Limb (tissue), 2 donors: ENCODE measurements around the gene TRIM69.
"Not testable (repeated sequence)": the region's sequence is repeated elsewhere in the genome, so short reads cannot be mapped to it uniquely, and the experiment has no call there.

Experiments
- DNase-seq, 2 donors: peaks; one replicate each; pipeline ENCODE4 v3.0.0-alpha.2; 2016; ENCODE audit errors: extremely low spot score in 2 of 2

TRIM69 gene

DNA sequence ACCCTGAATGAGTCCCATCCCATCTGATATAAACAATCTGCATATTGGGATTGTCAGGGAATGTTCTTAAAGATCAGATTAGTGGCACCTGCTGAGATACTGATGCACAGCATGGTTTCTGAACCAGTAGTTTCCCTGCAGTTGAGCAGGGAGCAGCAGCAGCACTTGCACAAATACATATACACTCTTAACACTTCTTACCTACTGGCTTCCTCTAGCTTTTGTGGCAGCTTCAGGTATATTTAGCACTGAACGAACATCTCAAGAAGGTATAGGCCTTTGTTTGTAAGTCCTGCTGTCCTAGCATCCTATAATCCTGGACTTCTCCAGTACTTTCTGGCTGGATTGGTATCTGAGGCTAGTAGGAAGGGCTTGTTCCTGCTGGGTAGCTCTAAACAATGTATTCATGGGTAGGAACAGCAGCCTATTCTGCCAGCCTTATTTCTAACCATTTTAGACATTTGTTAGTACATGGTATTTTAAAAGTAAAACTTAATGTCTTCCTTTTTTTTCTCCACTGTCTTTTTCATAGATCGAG is 20.5 kb upstream of the TRIM69 start:
- no peak for DNase-seq

DNA sequence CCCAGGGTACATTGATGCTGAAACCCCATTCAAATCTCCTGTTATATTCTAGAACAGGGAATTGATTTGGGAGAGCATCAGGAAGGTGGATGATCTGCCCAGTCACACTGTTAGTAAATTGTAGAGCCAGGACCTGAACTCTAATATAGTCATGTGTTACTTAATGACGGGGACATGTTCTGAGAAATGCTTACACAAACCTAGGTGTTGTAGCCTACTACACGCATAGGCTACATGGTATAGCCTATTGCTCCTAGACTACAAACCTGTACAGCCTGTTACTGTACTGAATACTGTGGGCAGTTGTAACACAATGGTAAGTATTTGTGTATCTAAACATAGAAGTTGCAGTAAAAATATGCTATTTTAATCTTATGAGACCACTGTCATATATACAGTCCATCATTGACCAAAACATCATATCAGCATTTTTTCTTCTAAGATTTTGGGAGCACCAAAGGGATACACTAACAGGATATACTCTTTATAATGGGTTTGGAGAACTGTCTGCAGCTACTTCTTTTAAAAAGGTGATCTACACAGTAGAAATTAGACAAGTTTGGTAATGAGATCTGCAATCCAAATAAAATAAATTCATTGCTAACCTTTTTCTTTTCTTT is 19.2 kb upstream of the TRIM69 start:
- DNase-seq, result no peak

DNA sequence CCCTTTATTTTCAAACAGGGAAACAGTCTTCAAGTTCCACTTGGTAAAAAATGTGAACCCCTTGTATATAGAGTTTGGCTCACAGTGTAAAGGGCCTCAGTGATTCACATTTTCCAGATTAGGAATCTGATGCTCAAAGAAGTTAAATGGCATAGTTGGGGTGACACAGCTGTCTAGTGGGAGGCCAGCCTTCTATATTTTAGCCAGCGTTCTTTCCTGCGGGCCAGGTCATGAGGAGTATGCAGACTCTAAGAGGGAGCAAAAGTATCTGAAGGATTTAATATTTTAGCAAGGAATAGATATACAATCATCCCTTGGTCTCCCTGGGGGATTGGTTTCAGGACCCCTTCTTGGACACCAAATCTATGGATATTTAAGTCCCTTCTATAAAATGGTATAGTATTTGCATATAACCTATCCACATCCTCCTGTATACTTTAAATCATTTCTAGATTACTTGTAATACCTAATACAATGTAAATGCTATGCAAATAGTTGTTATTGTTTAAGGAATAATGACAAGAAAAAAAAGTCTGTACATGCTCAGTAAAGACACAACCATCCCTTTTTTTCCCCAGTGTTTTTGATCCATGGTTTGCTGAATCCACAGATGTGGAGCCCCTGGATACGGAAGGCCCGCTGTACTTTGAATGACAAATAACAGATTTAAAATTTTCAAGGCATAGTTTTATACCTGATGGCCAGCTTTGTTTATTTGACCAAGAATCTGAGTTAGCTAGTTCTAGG is 18.0 kb upstream of the TRIM69 start:
- no peak for DNase-seq

DNA sequence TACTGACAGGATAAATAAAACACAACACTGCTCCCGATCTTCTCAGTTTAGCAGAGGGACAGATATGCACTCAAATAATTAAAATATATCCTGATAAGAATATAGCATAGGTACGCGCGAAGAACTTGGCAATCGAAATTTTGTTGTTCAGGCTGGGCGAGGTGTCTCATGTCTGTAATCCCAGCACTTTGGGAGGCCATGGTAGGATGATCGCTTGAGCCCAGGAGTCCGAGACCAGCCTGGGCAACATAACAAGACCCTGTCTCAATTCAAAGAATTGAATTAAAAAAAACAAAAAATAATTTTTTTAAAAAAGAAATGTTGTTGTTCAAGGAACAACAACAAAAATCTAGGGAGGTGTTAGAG is 17.4 kb upstream of the TRIM69 start:
- DNase-seq, result no peak

- no peak for DNase-seq
Observed at GRCh38 chr15:44719293-44719999, 16.9 kb upstream of the TRIM69 start.

DNA sequence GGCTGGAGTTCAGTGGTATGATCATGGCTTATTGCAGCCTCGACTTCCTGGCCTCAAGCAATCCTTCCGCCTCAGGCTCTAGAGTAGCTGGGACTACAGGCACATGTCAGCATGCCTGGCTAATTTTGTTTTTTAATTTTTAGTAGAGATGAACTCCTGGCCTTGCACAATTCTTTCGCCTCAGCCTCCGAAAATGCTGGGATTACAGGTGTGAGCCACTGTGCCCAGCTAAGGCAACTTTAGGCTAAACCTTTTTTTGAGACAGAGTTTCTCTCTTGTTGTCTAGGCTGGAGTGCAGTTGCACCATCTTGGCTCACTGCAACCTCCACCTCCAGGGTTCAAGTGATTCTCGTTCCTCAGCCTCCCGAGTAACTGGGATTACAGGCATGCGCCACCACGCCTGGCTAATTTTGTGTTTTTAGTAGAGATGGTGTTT is 16.3 kb upstream of the TRIM69 start:
- DNase-seq, result not testable (repeated sequence)

DNA sequence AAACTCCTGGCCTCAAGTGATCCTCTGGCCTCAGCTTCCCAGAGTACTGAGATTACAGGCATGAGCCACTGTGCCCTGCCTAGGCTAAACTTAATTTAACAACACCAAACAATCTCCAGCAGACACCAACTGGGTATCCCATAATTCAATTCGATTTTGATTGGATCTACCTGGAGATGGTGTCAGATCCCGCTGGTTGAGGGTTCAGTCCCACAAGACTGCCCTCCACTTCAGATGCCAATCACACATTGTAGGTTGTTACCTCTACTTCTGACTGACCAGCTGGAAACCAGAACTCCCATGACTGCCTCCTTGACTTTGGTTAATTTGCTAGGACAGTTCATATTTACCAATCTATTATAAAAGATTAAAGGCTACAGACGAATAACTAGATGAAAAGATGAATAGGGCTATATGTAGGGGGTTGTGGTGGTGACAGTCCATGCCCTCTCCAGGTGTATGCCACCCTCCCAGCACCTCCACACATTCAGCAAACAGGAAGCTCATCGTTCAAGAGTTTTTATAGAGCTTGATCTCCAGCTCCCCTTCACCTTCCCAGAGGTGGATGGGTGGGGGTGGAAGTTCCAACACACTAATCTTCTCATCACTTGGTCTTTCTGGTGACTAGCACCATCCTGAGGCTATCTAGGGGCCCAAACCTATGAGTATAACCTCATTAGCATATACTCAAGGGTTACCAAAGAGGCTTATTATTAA is 15.7 kb upstream of the TRIM69 start:
- no peak for DNase-seq

DNA sequence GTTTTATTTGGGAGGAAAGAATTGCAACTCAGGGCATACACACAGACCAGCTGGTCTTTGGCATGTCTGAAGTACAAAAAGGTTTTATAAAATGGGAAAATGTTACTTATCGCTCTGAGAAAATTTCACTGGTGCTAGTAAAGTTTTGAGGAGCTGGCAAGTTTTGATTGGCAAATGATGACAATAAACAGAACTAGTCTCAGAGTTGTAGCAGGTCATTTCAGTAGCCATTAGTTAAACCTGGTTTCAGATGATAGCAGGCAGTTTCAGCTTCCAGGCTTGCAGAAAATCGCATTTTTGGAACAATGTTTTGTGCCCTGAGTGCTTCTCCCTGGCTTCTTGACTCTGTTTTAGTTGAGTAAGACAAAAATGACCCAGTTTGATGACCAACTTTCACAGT is 14.3 kb upstream of the TRIM69 start:
- DNase-seq, result no peak

DNA sequence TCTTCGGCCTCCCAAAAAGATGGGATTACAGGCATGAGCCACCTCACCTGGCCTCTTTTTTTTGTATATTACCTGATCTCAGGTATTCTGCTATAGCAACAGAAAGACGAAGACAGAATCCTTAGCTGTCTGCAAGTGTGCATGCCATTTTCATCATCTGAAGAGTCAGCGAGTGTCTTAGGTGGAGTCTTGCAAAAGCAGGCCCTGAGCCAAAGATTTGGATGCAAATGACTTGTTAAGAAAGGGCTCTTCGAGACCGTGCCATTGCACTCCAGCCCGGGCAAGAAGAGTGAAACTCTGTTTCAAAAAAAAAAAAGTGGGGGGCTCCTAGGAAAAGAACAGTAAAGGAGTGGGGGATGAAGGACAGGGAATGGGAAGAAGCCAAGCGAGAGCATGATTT is 10.2 kb upstream of the TRIM69 start:
- DNase-seq, result no peak

DNA sequence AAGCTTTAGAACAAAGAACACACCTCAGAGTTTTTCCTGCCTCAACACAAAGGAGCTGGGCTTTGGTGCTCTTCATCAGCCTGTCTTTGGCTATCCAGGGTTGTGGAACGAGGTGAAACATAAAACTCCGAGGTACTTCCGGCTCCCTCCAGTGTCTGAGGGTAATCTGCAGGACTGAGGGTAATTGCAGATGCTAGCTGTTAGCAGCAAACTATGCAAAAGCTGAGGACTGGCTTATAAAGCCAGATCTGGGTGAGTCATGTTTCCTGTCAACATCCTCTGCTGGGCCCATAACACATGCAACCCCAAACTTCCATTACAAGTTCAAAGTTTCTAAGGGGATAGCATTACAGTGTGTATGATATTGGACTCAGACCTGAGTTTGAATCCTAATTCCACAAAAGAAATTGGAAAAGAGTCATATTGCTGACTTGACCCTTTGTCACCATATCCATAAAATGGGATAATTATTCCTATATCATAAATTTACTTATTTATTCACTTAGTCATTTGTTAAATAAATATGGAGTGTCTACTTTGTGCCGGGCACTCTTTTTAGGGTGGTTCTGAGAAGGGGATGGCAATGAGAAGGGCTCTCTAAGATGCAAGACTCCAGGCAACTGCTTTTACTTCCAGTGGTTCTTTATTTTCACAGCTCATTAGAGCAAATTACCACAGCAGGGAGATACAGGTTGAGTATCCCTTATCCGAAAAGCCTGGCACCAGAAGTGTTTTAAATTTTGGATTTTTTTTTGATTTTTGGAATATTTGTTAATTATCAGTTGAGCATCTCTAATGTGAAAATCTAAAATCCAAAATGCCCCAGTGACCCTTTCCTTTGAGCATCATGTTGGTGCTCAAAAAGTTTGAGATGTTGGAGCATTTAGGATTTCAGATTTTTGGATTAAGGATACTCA is 9.5 kb upstream of the TRIM69 start:
- no peak for DNase-seq

GRCh38 chr15:44727485-44728231 is 8.7 kb upstream of the TRIM69 start:
- DNase-seq, result no peak

GRCh38 chr15:44728232-44728575 is 8.1 kb upstream of the TRIM69 start:
- DNase-seq, result not testable (repeated sequence)

GRCh38 chr15:44728576-44729407 is 7.5 kb upstream of the TRIM69 start:
- DNase-seq, result peak; percentile 95 to 97

GRCh38 chr15:44729408-44730127 is 6.8 kb upstream of the TRIM69 start:
- DNase-seq, result peak in 1 of 2 donors; percentile 33

- DNase-seq, result no peak
Observed at GRCh38 chr15:44734839-44735481, 1.4 kb upstream of the TRIM69 start.

DNA sequence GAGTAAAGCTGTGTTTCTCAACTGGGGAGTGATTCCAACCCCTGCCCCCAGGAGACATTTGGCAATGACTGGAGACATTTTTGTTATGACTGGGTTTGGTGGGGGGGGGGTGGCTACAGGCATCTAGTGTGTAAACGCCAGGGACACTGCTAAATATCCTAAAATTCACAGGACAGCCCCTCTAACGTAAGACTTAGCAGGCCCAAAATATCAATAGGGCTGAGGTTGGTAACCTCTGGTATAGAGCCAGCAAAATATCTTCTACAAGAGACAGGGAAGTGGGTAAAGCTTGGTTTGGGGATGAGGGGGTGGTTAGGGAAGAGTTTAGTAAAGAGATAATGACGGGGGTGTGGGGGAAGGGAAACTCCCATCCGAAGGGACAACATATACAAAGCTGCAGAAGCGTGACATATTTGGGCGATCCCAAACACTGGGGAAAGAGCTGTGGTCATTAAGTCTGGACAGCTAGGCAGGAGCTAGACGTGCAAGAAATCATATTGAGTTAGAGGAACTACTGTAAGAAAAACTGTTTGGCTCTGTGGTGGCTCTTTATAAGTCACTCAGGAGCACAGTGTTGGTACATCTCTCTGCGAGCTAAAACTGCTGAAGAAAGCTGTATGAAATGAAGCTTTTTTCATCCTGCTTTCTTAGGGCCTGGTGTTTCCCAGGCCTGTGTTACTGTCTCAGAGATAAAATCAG is 697 bp upstream of the TRIM69 start:
- DNase-seq, result no peak

GRCh38 chr15:44738340-44738984 is 2.1 kb downstream of the TRIM69 start:
- DNase-seq, result peak in 1 of 2 donors; percentile 55
